A673 (cell line): ENCODE data around the gene TBCC. TPM values are rescaled to one million over a fixed set of nuclear protein-coding genes. Genes with fewer than 3 reads are reported as not detected.

Source experiments
- BruUV-seq: library from RNA; stranded (reverse); fragments of 400-500 nt; replicated peaks from 2 replicates; lab custom pipeline; 2021; lab: Mats Ljungman, UMichigan
- CTCF ChIA-PET: fragments of 300-600 bp; sonication (Branson Sonifier 250); formaldehyde crosslinking; loops from one replicate; lab custom pipeline; 2022; ENCODE audit warnings: antibody characterized with exemption; lab: Charles Lee
- POLR2A ChIA-PET: fragments of 300-600 bp; sonication (Branson Sonifier 250); formaldehyde crosslinking; loops from one replicate; lab custom pipeline; 2022; ENCODE audit warnings: antibody characterized with exemption; ENCODE audit not compliant: low non-redundant PET; lab: Charles Lee
- DNase-seq: peaks from one replicate; pipeline ENCODE4 v3.0.0-alpha.2; 2015; ENCODE audit warnings: low spot score
- H3K27ac ChIP-seq: fragments of 200-600 bp; sonication (generic); 2 replicates; pipeline ENCODE4 v1.5.1; 2016; ENCODE audit warnings: mixed run types, low read depth, mild to moderate bottlenecking, mixed read lengths, antibody characterized with exemption, low read length; ENCODE audit not compliant: poor library complexity, severe bottlenecking
- H3K27me3 ChIP-seq: fragments of 200-600 bp; sonication (generic); replicated peaks from 2 replicates; pipeline ENCODE4 v1.6.1; 2017; ENCODE audit warnings: mixed run types, low read depth, mild to moderate bottlenecking, mixed read lengths, antibody characterized with exemption, low read length; ENCODE audit not compliant: insufficient read depth, poor library complexity
- H3K36me3 ChIP-seq: fragments of 200-600 bp; sonication (generic); 2 replicates; pipeline ENCODE4 v1.6.1; 2016; ENCODE audit warnings: mixed run types, mild to moderate bottlenecking, mixed read lengths, antibody characterized with exemption, low read length; ENCODE audit not compliant: insufficient read depth, poor library complexity, severe bottlenecking
- H3K4me1 ChIP-seq: fragments of 200-600 bp; sonication (generic); 2 replicates; pipeline ENCODE4 v1.6.1; 2017; ENCODE audit warnings: mixed run types, mild to moderate bottlenecking, mixed read lengths, antibody characterized with exemption, low read length; ENCODE audit not compliant: insufficient read depth, poor library complexity, severe bottlenecking
- H3K4me3 ChIP-seq: fragments of 200-600 bp; sonication (generic); 2 replicates; pipeline ENCODE4 v1.5.1; 2016; ENCODE audit warnings: low read depth, mixed run types, mild to moderate bottlenecking, mixed read lengths, low read length; ENCODE audit not compliant: poor library complexity, severe bottlenecking
- H3K9me3 ChIP-seq: fragments of 200-600 bp; sonication (generic); 2 replicates; pipeline ENCODE4 v1.6.1; 2016; ENCODE audit warnings: mixed run types, low read depth, mild to moderate bottlenecking, mixed read lengths, antibody characterized with exemption, low read length; ENCODE audit not compliant: poor library complexity, severe bottlenecking
- CTCF ChIP-seq: fragments of 300-800, 200-600 bp; sonication (generic); conservative IDR thresholded peaks from 2 replicates; pipeline ENCODE4 v1.5.1; 2017; ENCODE audit warnings: low read depth, mild to moderate bottlenecking, antibody characterized with exemption, low read length, moderate library complexity, mixed read lengths
- EZH2 ChIP-seq: fragments of 200-600 bp; sonication (generic); IDR thresholded peaks from 2 replicates; pipeline ENCODE4 v1.6.1; 2017; ENCODE audit warnings: borderline replicate concordance, low read depth, mild to moderate bottlenecking, mixed read lengths, antibody characterized with exemption, low read length; ENCODE audit not compliant: poor library complexity, severe bottlenecking
- intact Hi-C: fragments of 100-400 bp; cut with micrococcal nuclease; formaldehyde crosslinking; loops from one replicate; pipeline ENCODE4 v1.10.0; 2022; ENCODE audit not compliant: unreplicated experiment
- total RNA-seq: library from RNA; stranded (reverse); gene quantifications from 2 replicates; pipeline ENCODE4 v1.2.3, GENCODE V29; 2021

Gene TBCC
- total RNA-seq, 1 experiment from 2014 or later = 31.3 TPM

- BruUV-seq = no TSS peak
- H3K4me1 ChIP-seq = no peaks in the 10 kb centered on the region
- H3K36me3 ChIP-seq = no peaks in the 10 kb centered on the region
- DNase-seq = no peak
- no peak overlapping the region for H3K4me3 ChIP-seq
- no peaks in the 10 kb centered on the region for H3K27me3 ChIP-seq
- TF ChIP-seq CTCF = no peak
- no peak for TF ChIP-seq EZH2
- no peaks in the 10 kb centered on the region for H3K9me3 ChIP-seq
- ChIA-PET CTCF (no interaction called here), POLR2A (no interaction called here)
- intact Hi-C loops = no loop called here
- no peak overlapping the region for H3K27ac ChIP-seq
Observed at GRCh38 chr6:42711930-42712329, 34.0 kb downstream of the TBCC start.

- intact Hi-C loops = no loop called here
- Histone ChIP-seq H3K4me3 (no peak overlapping the region), H3K27ac (no peak overlapping the region), H3K4me1 (no peaks in the 10 kb centered on the region), H3K9me3 (no peaks in the 10 kb centered on the region), H3K27me3 (no peaks in the 10 kb centered on the region), H3K36me3 (no peaks in the 10 kb centered on the region)
- no TSS peak for BruUV-seq
- CTCF ChIA-PET = no interaction called here
- POLR2A ChIA-PET = no interaction called here
- DNase-seq = no peak
- TF ChIP-seq EZH2 = no peak
- TF ChIP-seq CTCF = no peak
Observed at GRCh38 chr6:42710316-42710715, 35.6 kb downstream of the TBCC start.

GRCh38 chr6:42709871-42710270 lies 36.0 kb downstream of the TBCC start:
- TF ChIP-seq CTCF (no peak), EZH2 (no peak)
- no peak overlapping the region for H3K27ac ChIP-seq
- intact Hi-C loops = no loop called here
- H3K9me3 ChIP-seq = no peaks in the 10 kb centered on the region
- H3K4me1 ChIP-seq = no peaks in the 10 kb centered on the region
- ChIA-PET CTCF (no interaction called here), POLR2A (no interaction called here)
- BruUV-seq = no TSS peak
- H3K36me3 ChIP-seq = no peaks in the 10 kb centered on the region
- H3K4me3 ChIP-seq = no peak overlapping the region
- no peaks in the 10 kb centered on the region for H3K27me3 ChIP-seq
- DNase-seq = no peak
